K562 (cell line): Measurements from ENCODE around the gene ZNF155. TPM values are rescaled to one million over a fixed set of nuclear protein-coding genes. Genes with fewer than 3 reads are reported as not detected.
A peak's percentile ranks its signal among the peaks of the same experiment; 100 is the strongest.

Experiments
- ASH1L ChIP-seq: fragments of 450-650 bp; IDR thresholded peaks from 2 replicates; pipeline ENCODE4 v1.6.1; 2018; ENCODE audit warnings: borderline replicate concordance, mild to moderate bottlenecking, low read depth; ENCODE audit not compliant: partially characterized antibody
- CBFA2T2 ChIP-seq: fragments of 450-650 bp; conservative IDR thresholded peaks from 2 replicates; pipeline ENCODE4 v1.6.1; 2017; ENCODE audit warnings: mild to moderate bottlenecking
- CHCHD3 ChIP-seq: fragments of 250-450 bp; sonication (Bioruptor Pico); IDR thresholded peaks from 2 replicates; pipeline ENCODE4 v2.1.2; 2022; ENCODE audit warnings: mild to moderate bottlenecking
- EP300 ChIP-seq: IDR thresholded peaks from 2 replicates; pipeline ENCODE4 v1.6.1; 2012; ENCODE audit warnings: low read length, improper control_type of control experiment
- GTF2E2 ChIP-seq: fragments of 200-800 bp; sonication (Bioruptor generic); IDR thresholded peaks from 2 replicates; pipeline ENCODE4 v1.6.1; 2016; ENCODE audit warnings: missing genetic modification characterization, missing compliant biosample characterization
- MBD1 ChIP-seq: fragments of 250-450 bp; sonication (Bioruptor Pico); IDR thresholded peaks from 2 replicates; pipeline ENCODE4 v1.8.0; 2022; ENCODE audit warnings: inconsistent platforms
- NKRF ChIP-seq: fragments of 450-650 bp; IDR thresholded peaks from 2 replicates; pipeline ENCODE4 v1.6.1; 2016; ENCODE audit warnings: borderline replicate concordance
- NR4A1 ChIP-seq, 2 experiments: fragments of 250-450 bp in 1 of 2; fragments of 450-650 bp in 1 of 2; sonication (Bioruptor Pico) in 1 of 2; IDR thresholded peaks; 2 replicates each; pipeline versions ENCODE4 v1.4.0 to v1.6.1; 2016 to 2020; ENCODE audit warnings: mild to moderate bottlenecking in 2 of 2, missing compliant biosample characterization in 1 of 2, missing genetic modification characterization in 1 of 2, moderate library complexity in 1 of 2
- OTX1 ChIP-seq: fragments of 450-650 bp; formaldehyde crosslinking; IDR thresholded peaks from 2 replicates; pipeline ENCODE4 v1.4.0; 2022; ENCODE audit warnings: mild to moderate bottlenecking
- PCBP2 ChIP-seq: fragments of 200-400 bp; formaldehyde crosslinking; IDR thresholded peaks from 2 replicates; pipeline ENCODE4 v1.6.1; 2018; ENCODE audit warnings: low read length, low read depth, mild to moderate bottlenecking, moderate library complexity; ENCODE audit not compliant: poor library complexity, severe bottlenecking
- PHF20 ChIP-seq: fragments of 450-650 bp; IDR thresholded peaks from 2 replicates; pipeline ENCODE4 v1.6.1; 2018; ENCODE audit not compliant: partially characterized antibody
- PHF8 ChIP-seq: fragments of 200-600 bp; sonication (generic); IDR thresholded peaks from 2 replicates; pipeline ENCODE4 v1.6.1; 2012; ENCODE audit warnings: mixed run types, mild to moderate bottlenecking, inconsistent platforms, low read length, moderate library complexity, borderline replicate concordance
- POLR2AphosphoS5 ChIP-seq: IDR thresholded peaks from 2 replicates; pipeline ENCODE4 v1.6.1; 2011; ENCODE audit warnings: mild to moderate bottlenecking, low read depth, low read length, moderate library complexity; ENCODE audit not compliant: control insufficient read depth, insufficient read depth
- SMARCA4 ChIP-seq: fragments of 450-650 bp; IDR thresholded peaks from 2 replicates; pipeline ENCODE4 v1.6.1; 2016
- SREBF1 ChIP-seq: fragments of 150-350 bp; IDR thresholded peaks from 2 replicates; pipeline ENCODE4 v1.6.1; 2014; ENCODE audit warnings: antibody characterized with exemption, low read depth, low read length, borderline replicate concordance
- ZBTB12 ChIP-seq: fragments of 250-450 bp; sonication (Bioruptor Pico); IDR thresholded peaks from 2 replicates; pipeline ENCODE4 v1.4.0; 2020
- ZBTB26 ChIP-seq: fragments of 450-650 bp; formaldehyde crosslinking; IDR thresholded peaks from 2 replicates; pipeline ENCODE4 v1.4.0; 2022; ENCODE audit warnings: missing genetic modification characterization
- ZKSCAN3 ChIP-seq: fragments of 250-450 bp; sonication (Bioruptor Pico); IDR thresholded peaks from 2 replicates; pipeline ENCODE4 v1.4.0; 2020
- ZNF134 ChIP-seq: fragments of 250-450 bp; sonication (Bioruptor Pico); conservative IDR thresholded peaks from 2 replicates; pipeline ENCODE4 v1.4.0; 2020
- ZNF644 ChIP-seq: fragments of 200-800 bp; sonication (Bioruptor generic); IDR thresholded peaks from 2 replicates; pipeline ENCODE4 v1.6.1; 2016; ENCODE audit warnings: low read depth, missing genetic modification characterization, missing compliant biosample characterization
- ZNF77 ChIP-seq: fragments of 250-450 bp; sonication (Bioruptor Pico); IDR thresholded peaks from 2 replicates; pipeline ENCODE4 v1.5.0; 2020
- ZNF79 ChIP-seq: fragments of 250-450 bp; sonication (Bioruptor Pico); IDR thresholded peaks from 2 replicates; pipeline ENCODE4 v1.4.0; 2020; ENCODE audit warnings: low read depth, mild to moderate bottlenecking, moderate library complexity
- polyA plus RNA-seq, 8 experiments: library from polyadenylated mRNA; depleted of rRNA in 4 of 8; stranded (reverse) in 5 of 8; unstranded in 3 of 8; fragments of >200 nt; fragmentation: Nextera tagmentation in 2 of 8; fragmentation: Illumina TruSeq in 1 of 8; extraction: Ambion mirVana in 2 of 8; extraction: Trizol in 1 of 8; gene quantifications; 2 replicates each; pipeline versions ENCODE4 v1.2.1 to v1.2.3, GENCODE V29; 2011 to 2014; ENCODE audit warnings: inconsistent platforms in 1 of 8, missing spikeins in 1 of 8
- total RNA-seq, 7 experiments: library from RNA; depleted of rRNA in 6 of 7; stranded (reverse); fragments of >200 nt in 6 of 7; fragmentation: Illumina TruSeq in 2 of 7; extraction: Trizol in 2 of 7; gene quantifications; 2 replicates each; pipeline versions ENCODE4 v1.2.1 to v1.2.3, GENCODE V29; 2011 to 2021; ENCODE audit warnings: low replicate concordance in 1 of 7

Gene ZNF155
- total and polyA plus RNA-seq, 9 of the 15 experiments (the other 6 are each of a cell fraction or from before 2014, with no cell fraction given): 0.09 to 0.76 (median 0.37) TPM

GRCh38 chr19:44002566-44003460 lies 18.8 kb downstream of the ZNF155 start, which contains the start of gene ZNF230 (continued):
- TF ChIP-seq EP300: 0 out of 2 replicates have a peak, but pooled peaks have one; percentile 32
- no peak for TF ChIP-seq GTF2E2 (tag)
- peak; percentile 69; the same call in 1 of the 2 replicates for TF ChIP-seq PHF8
- TF ChIP-seq ZBTB26: no peak
- TF ChIP-seq ZNF134 (CRISPR knock-in tag): 0 out of 2 replicates have a peak, but pooled peaks have one; percentile 16
- TF ChIP-seq SREBF1: no peak
- TF ChIP-seq NKRF: 0 out of 2 replicates have a peak, but pooled peaks have one; percentile 27
- TF ChIP-seq CBFA2T2: no peak
- TF ChIP-seq PCBP2: no peak
- TF ChIP-seq ASH1L: peak; percentile 58
- TF ChIP-seq OTX1 (CRISPR knock-in tag): no peak
- no peak for TF ChIP-seq PHF20
- peak; percentile 41; the same call in 1 of the 2 replicates for TF ChIP-seq POLR2AphosphoS5
- TF ChIP-seq ZKSCAN3 (CRISPR knock-in tag): no peak
- peak; percentile 53; the same call in 1 of the 2 replicates for TF ChIP-seq ZBTB12 (CRISPR knock-in tag)
- TF ChIP-seq ZNF77: no peak
- TF ChIP-seq CHCHD3: no peak
- TF ChIP-seq ZNF644: peak; percentile 59; the same call in 1 of the 2 replicates
- no peak for TF ChIP-seq SMARCA4
- TF ChIP-seq ZNF79 (CRISPR knock-in tag): no peak
- no peak for TF ChIP-seq NR4A1 (CRISPR knock-in tag; IDR thresholded peaks at IDR 0.05)
- TF ChIP-seq NR4A1 (tag; IDR thresholded peaks at IDR 0.05): no peak
- TF ChIP-seq MBD1 (CRISPR knock-in tag): no peak
